Neuronal stem cell (in vitro differentiated cells): Measurements from ENCODE around the gene ESD.
A peak's percentile ranks its signal among the peaks of the same experiment; 100 is the strongest.

Source experiments
- DNase-seq: peaks from one replicate; pipeline ENCODE4 v3.0.0-alpha.2; 2013; ENCODE audit warnings: low spot score
- H2AFZ ChIP-seq: one replicate; pipeline ENCODE4 v1.6.1; 2013; ENCODE audit warnings: mild to moderate bottlenecking, low read length, inconsistent platforms
- H2AK5ac ChIP-seq: 2 replicates; pipeline ENCODE4 v1.6.1; 2013; ENCODE audit warnings: low read depth, mild to moderate bottlenecking, inconsistent platforms, low read length, moderate library complexity, mixed read lengths
- H2BK120ac ChIP-seq: 2 replicates; pipeline ENCODE4 v1.6.1; 2013; ENCODE audit warnings: low read depth, mild to moderate bottlenecking, inconsistent platforms, low read length, moderate library complexity, mixed read lengths
- H2BK12ac ChIP-seq: one replicate; pipeline ENCODE4 v1.6.1; 2013; ENCODE audit warnings: low read length, inconsistent platforms
- H2BK15ac ChIP-seq: 2 replicates; pipeline ENCODE4 v1.6.1; 2013; ENCODE audit warnings: mild to moderate bottlenecking, low read length, inconsistent platforms, mixed read lengths
- H2BK5ac ChIP-seq: one replicate; pipeline ENCODE4 v1.6.1; 2013; ENCODE audit warnings: inconsistent platforms, mild to moderate bottlenecking, low read length, moderate library complexity
- H3K14ac ChIP-seq: one replicate; pipeline ENCODE4 v1.6.1; 2013; ENCODE audit warnings: low read length, inconsistent platforms
- H3K18ac ChIP-seq: 2 replicates; pipeline ENCODE4 v1.6.1; 2013; ENCODE audit warnings: low read length, inconsistent platforms
- H3K23ac ChIP-seq: 2 replicates; pipeline ENCODE4 v1.6.1; 2013; ENCODE audit warnings: low read depth, mild to moderate bottlenecking, mixed read lengths, low read length, inconsistent platforms; ENCODE audit not compliant: poor library complexity
- H3K27ac ChIP-seq: replicated peaks from 3 replicates; pipeline ENCODE4 v1.5.1; 2013; ENCODE audit warnings: low read length, inconsistent platforms
- H3K27me3 ChIP-seq, 3 experiments: 2 replicates each; pipeline ENCODE4 v1.6.1; 2013; ENCODE audit warnings: low read length in 3 of 3, mild to moderate bottlenecking in 2 of 3, inconsistent platforms in 1 of 3, low read depth in 1 of 3, mixed read lengths in 1 of 3, moderate library complexity in 1 of 3; ENCODE audit not compliant: control insufficient read depth in 3 of 3, insufficient read depth in 3 of 3
- H3K36me3 ChIP-seq, 2 donors: replicated peaks in 1 of 2; 2 replicates each; pipeline ENCODE4 v1.6.1; 2013; ENCODE audit warnings: low read length in 2 of 2; ENCODE audit not compliant: control insufficient read depth in 2 of 2, insufficient read depth in 2 of 2
- H3K4ac ChIP-seq: 2 replicates; pipeline ENCODE4 v1.6.1; 2013; ENCODE audit warnings: inconsistent platforms, mild to moderate bottlenecking, low read length, moderate library complexity
- H3K4me1 ChIP-seq, 2 donors: 1 replicate in 1 of 2; 2 replicates in 1 of 2; pipeline ENCODE4 v1.6.1; 2013; ENCODE audit warnings: low read length in 2 of 2, low read depth in 1 of 2; ENCODE audit not compliant: control insufficient read depth in 2 of 2, insufficient read depth in 1 of 2
- H3K4me2 ChIP-seq: one replicate; pipeline ENCODE4 v1.6.1; 2013; ENCODE audit warnings: mild to moderate bottlenecking, low read length, inconsistent platforms; ENCODE audit not compliant: insufficient read depth, poor library complexity, severe bottlenecking
- H3K4me3 ChIP-seq, 2 donors: 2 replicates each; pipeline ENCODE4 v1.5.1; 2013; ENCODE audit warnings: low read length in 2 of 2, mild to moderate bottlenecking in 2 of 2, inconsistent platforms in 1 of 2, moderate library complexity in 1 of 2
- H3K79me1 ChIP-seq: one replicate; pipeline ENCODE4 v1.6.1; 2013; ENCODE audit warnings: low read depth, mild to moderate bottlenecking, inconsistent platforms, low read length, moderate library complexity
- H3K9ac ChIP-seq: one replicate; pipeline ENCODE4 v1.6.1; 2013; ENCODE audit warnings: mild to moderate bottlenecking, low read depth, low read length, inconsistent platforms; ENCODE audit not compliant: poor library complexity
- H3K9me3 ChIP-seq, 2 donors: replicated peaks in 1 of 2; 2 replicates each; pipeline versions ENCODE3 to v1.6.1; 2013; ENCODE audit warnings: low read length in 2 of 2, mild to moderate bottlenecking in 2 of 2, inconsistent platforms in 1 of 2, low read depth in 1 of 2, mixed read lengths in 1 of 2, moderate library complexity in 1 of 2; ENCODE audit not compliant: control insufficient read depth in 2 of 2, insufficient read depth in 1 of 2
- H4K8ac ChIP-seq: one replicate; pipeline ENCODE4 v1.6.1; 2013; ENCODE audit warnings: low read depth, mild to moderate bottlenecking, inconsistent platforms, low read length, moderate library complexity
- H4K91ac ChIP-seq: one replicate; pipeline ENCODE4 v1.6.1; 2013; ENCODE audit warnings: low read length, low read depth, mild to moderate bottlenecking, inconsistent platforms; ENCODE audit not compliant: poor library complexity
- WGBS, 2 donors: extraction: QIAGEN DNeasy Blood & Tissue Kit; methylation state at CpG; one replicate each; pipeline ENCODE4 v1.1.7; 2013; ENCODE audit warnings: missing lambda C conversion rate in 2 of 2, mixed read lengths in 1 of 2; ENCODE audit not compliant: insufficient read length in 2 of 2, insufficient replicate concordance in 1 of 2; ENCODE audit errors: extremely low coverage in 2 of 2; 5-methylcytosine and 5-hydroxymethylcytosine counted together

Gene ESD

DNA sequence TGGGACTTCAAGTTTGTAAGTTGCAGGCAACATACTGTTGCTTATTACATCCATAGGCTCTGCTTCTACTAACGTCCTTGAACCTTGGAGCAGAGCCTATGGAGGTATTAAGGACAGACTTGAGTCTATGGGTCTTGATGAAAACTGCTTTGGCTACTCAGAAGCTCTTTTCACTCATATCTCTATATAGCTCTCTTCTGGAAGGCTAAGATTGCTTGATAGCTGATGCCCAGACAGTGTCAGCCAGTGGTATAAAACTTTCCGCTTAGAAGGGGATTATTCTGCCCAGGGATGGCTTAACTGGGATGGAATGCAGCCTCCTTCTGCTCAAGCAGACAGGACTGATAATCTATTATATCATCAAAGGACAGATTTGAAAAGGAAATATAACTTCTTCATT, 25.6 kb upstream of the ESD start:
- WGBS, 2 donors, result no CpG with 5 or more reads among the region's 2 CpGs
- H3K9ac ChIP-seq, result no peak overlapping the region

DNA sequence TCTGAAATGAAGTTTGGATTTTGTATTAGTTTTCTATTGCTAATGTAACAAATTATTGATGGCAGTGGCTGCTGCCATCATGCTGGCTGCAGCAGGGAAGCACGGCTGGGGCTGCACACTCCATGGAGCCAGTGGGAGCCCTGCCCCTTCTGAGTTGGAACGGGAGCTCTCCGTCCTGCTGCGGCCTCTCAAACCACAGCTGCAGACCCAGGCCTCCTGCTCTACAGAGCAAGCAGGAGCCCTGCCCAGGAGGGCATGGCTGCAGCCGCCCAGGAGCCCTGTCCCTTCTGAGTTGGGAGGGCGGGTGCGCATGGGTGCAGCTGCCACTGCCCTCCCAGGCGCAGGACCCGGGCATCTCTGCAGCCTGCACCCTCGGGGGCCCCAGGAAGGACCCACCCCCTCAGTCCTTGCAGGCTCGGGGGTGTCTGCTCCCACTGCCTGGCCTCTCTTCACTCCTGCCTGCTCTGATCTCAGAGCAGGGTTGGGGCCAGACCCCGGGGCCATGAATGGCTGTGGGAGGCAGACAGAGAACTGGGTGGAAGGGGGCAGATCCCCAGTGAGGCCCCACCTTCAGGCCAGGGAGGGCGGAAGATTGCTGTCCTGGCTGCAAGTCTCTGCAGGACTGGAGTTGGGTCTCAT, 21.0 kb upstream of the ESD start:
- H2AK5ac ChIP-seq, result peak overlapping the region; percentile 74

More for the DNA sequence above, 25.6 kb upstream of the ESD start:
- DNase-seq, result no peak
- no peak overlapping the region for H2BK120ac ChIP-seq
- H3K14ac ChIP-seq, result no peak overlapping the region
- no peak overlapping the region for H2BK5ac ChIP-seq
- no peak overlapping the region for H2AK5ac ChIP-seq
- no peak overlapping the region for H2BK12ac ChIP-seq
- no peak overlapping the region for H3K27ac ChIP-seq
- H4K91ac ChIP-seq, result no peak overlapping the region
- no peak overlapping the region for H3K23ac ChIP-seq
- H3K36me3 ChIP-seq, result no peaks in the 10 kb centered on the region
- H3K27me3 ChIP-seq, result peaks cover 0 to 5% (median 0%) of the 10 kb centered on the region in 3 experiments
- H3K9me3 ChIP-seq, result no peaks in the 10 kb centered on the region
- H3K4me2 ChIP-seq, result no peak overlapping the region
- H3K4ac ChIP-seq, result no peak overlapping the region
- no peak overlapping the region for H3K4me3 ChIP-seq
- no peak overlapping the region for H2AFZ ChIP-seq
- H4K8ac ChIP-seq, result no peak overlapping the region
- H3K18ac ChIP-seq, result no peak overlapping the region
- no peak overlapping the region for H2BK15ac ChIP-seq
- H3K4me1 ChIP-seq, result no peaks in the 10 kb centered on the region
- H3K79me1 ChIP-seq, result no peaks in the 10 kb centered on the region

DNA sequence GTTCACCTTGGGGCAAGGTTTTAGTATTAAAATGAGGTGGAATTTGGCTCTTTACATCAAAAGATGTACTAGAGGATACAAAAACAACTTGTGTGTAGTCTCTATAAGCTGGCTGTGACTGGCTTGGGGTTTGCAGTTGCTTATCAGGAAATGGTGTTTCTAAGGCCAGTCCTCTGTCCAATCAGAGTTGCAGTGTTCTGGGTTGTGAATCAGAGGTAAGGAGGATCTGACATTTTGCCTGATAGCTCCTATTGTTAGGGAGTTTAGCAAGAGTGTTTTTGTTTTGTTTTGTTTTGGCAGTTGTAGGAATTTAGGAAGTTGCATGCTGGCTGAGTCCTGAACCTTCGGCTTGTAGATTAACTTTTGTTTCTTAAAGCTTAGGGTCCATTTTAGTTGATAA, 20.1 kb upstream of the ESD start:
- H3K4me1 ChIP-seq, result peaks cover 0 to 4% of the 10 kb centered on the region in 2 donors
- no peak for DNase-seq
- H2BK5ac ChIP-seq, result no peak overlapping the region
- H2BK15ac ChIP-seq, result no peak overlapping the region
- H3K4me2 ChIP-seq, result no peak overlapping the region
- H2BK12ac ChIP-seq, result no peak overlapping the region
- H3K4me3 ChIP-seq, result no peak overlapping the region
- no peak overlapping the region for H3K14ac ChIP-seq
- no peak overlapping the region for H2AK5ac ChIP-seq
- H3K79me1 ChIP-seq, result no peaks in the 10 kb centered on the region
- no peaks in the 10 kb centered on the region for H3K9me3 ChIP-seq
- no peak overlapping the region for H3K23ac ChIP-seq
- H2BK120ac ChIP-seq, result no peak overlapping the region
- no CpG with 5 or more reads among the region's 1 CpG for WGBS, 2 donors
- H3K4ac ChIP-seq, result no peak overlapping the region
- H2AFZ ChIP-seq, result peak overlapping the region; percentile 72
- no peaks in the 10 kb centered on the region for H3K27me3 ChIP-seq
- H3K9ac ChIP-seq, result no peak overlapping the region
- H4K91ac ChIP-seq, result no peak overlapping the region
- H3K18ac ChIP-seq, result no peak overlapping the region
- no peak overlapping the region for H3K27ac ChIP-seq
- no peaks in the 10 kb centered on the region for H3K36me3 ChIP-seq
- H4K8ac ChIP-seq, result no peak overlapping the region

More for the DNA sequence above, 21.0 kb upstream of the ESD start:
- DNase-seq, result no peak
- H2BK15ac ChIP-seq, result no peak overlapping the region
- H2BK12ac ChIP-seq, result no peak overlapping the region
- H4K8ac ChIP-seq, result peak overlapping the region; percentile 23
- H2BK5ac ChIP-seq, result no peak overlapping the region
- H3K4me1 ChIP-seq, result peaks cover 0 to 4% of the 10 kb centered on the region in 2 donors
- H3K9me3 ChIP-seq, result no peaks in the 10 kb centered on the region
- H3K9ac ChIP-seq, result no peak overlapping the region
- peak overlapping the region; percentile 13 for H3K23ac ChIP-seq
- H3K27me3 ChIP-seq, result peaks cover 0 to 1% (median 0%) of the 10 kb centered on the region in 3 experiments
- no peak overlapping the region for H3K14ac ChIP-seq
- H3K4me2 ChIP-seq, result no peak overlapping the region
- no peaks in the 10 kb centered on the region for H3K79me1 ChIP-seq
- H2AFZ ChIP-seq, result peak overlapping the region; percentile 72
- H3K4me3 ChIP-seq, result no peak overlapping the region
- no peak overlapping the region for H3K27ac ChIP-seq
- no peak overlapping the region for H2BK120ac ChIP-seq
- H3K36me3 ChIP-seq, result no peaks in the 10 kb centered on the region
- WGBS, 2 donors, result no CpG with 5 or more reads among the region's 13 CpGs
- peak overlapping the region; percentile 75 for H3K18ac ChIP-seq
- H3K4ac ChIP-seq, result peak overlapping the region; percentile 38
- no peak overlapping the region for H4K91ac ChIP-seq

DNA sequence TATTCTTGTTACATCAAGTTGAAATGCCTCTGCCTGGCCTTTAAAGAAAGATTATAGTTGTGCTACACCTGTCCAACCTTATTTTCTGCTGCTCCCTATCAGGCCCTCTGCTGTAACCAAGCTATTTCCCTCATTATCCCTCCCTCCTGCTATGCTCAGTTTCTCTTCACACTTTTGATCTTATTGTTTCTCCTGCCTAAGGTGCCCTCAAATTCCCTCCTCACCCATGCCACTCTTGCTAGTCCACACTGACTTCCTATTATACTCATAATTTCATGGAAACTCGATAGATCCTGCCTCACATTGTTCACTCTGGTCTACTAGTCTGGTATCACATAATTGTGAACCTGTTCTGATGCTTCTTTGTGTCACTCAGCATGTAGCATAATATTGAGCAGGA, 19.4 kb upstream of the ESD start:
- no CpG with 5 or more reads among the region's 1 CpG for WGBS, 2 donors
- H3K27me3 ChIP-seq, result no peaks in the 10 kb centered on the region
- H3K4me3 ChIP-seq, result no peak overlapping the region
- H4K91ac ChIP-seq, result no peak overlapping the region
- H4K8ac ChIP-seq, result no peak overlapping the region
- no peak overlapping the region for H2BK120ac ChIP-seq
- DNase-seq, result no peak
- no peak overlapping the region for H2BK5ac ChIP-seq
- no peak overlapping the region for H3K4me2 ChIP-seq
- no peak overlapping the region for H2BK15ac ChIP-seq
- H3K9ac ChIP-seq, result no peak overlapping the region
- H3K27ac ChIP-seq, result no peak overlapping the region
- peaks cover 0 to 4% of the 10 kb centered on the region in 2 donors for H3K4me1 ChIP-seq
- no peaks in the 10 kb centered on the region for H3K36me3 ChIP-seq
- no peak overlapping the region for H3K14ac ChIP-seq
- H3K9me3 ChIP-seq, result no peaks in the 10 kb centered on the region
- H3K4ac ChIP-seq, result no peak overlapping the region
- H3K18ac ChIP-seq, result no peak overlapping the region
- no peak overlapping the region for H3K23ac ChIP-seq
- no peaks in the 10 kb centered on the region for H3K79me1 ChIP-seq
- no peak overlapping the region for H2BK12ac ChIP-seq
- no peak overlapping the region for H2AFZ ChIP-seq
- no peak overlapping the region for H2AK5ac ChIP-seq
